Coronary artery (tissue), 2 donors: ENCODE measurements around the gene BTK.
A peak's percentile ranks its signal among the peaks of the same experiment; 100 is the strongest.

ENCODE experiments used
- DNase-seq: peaks from one replicate; pipeline ENCODE4 v3.0.0-alpha.2; 2017; ENCODE audit warnings: low spot score
- H3K27ac ChIP-seq, 2 donors: fragments of 200-600 bp; sonication (generic); one replicate each; pipeline ENCODE4 v1.5.1; 2016 to 2019
- H3K4me3 ChIP-seq: fragments of 200-600 bp; sonication (generic); 2 replicates; pipeline ENCODE4 v1.5.1; 2016; ENCODE audit warnings: mild to moderate bottlenecking, moderate library complexity
- TF ChIP-seq, protein P1 (sequence below): fragments of 200-600 bp; sonication (generic); IDR thresholded peaks from one replicate; pipeline ENCODE4 v1.5.1; 2019; ENCODE audit warnings: antibody characterized with exemption

Gene BTK

DNA sequence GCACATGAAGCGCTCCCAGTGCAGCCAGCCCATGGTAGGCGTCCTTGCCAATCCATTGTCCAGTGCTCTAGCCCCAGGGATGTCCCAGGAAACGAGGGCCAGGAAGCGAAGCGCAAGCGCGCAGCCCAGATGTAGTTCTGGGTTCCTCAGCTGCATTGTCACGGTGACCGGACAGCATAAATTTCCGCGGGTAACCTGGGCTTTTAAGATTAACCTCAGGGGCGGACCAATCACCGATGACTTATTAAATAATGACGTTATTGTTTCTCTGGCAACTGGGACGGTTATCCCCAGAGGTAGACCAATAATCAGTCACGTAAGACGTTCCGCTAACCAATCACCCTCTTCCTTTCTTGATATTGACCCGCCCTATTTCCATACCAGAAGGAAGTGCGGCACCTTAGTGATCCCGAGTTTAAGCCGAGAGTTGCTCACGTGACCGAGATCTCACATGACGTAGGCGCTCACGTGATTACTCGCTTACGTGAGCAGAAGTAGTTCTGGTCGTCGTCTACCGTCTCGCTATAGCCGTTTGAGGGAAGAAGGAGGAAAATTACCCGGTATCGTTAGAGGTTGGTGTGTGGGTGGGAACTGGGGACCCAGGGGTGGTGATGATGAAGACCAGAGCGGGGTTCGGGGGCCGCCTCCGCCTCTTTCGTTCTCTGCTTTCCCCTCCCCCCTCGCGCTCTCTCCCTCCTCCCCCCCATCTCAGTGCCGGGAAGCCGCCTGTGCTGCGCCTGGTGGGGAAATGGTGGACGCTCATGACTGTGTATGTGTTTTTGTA is 21.9 kb upstream of the BTK start, which contains the start of the genes GLA and HNRNPH2:
Gene GLA (minus strand): TSS at position 178 of the 784 bp plus-strand sequence. CDS start 22 bp downstream, at position 156.
Gene HNRNPH2 (plus strand): TSS at position 475 of the 784 bp plus-strand sequence. CDS start 3,767 bp downstream, outside the sequence.
- TF ChIP-seq, protein P1, sequence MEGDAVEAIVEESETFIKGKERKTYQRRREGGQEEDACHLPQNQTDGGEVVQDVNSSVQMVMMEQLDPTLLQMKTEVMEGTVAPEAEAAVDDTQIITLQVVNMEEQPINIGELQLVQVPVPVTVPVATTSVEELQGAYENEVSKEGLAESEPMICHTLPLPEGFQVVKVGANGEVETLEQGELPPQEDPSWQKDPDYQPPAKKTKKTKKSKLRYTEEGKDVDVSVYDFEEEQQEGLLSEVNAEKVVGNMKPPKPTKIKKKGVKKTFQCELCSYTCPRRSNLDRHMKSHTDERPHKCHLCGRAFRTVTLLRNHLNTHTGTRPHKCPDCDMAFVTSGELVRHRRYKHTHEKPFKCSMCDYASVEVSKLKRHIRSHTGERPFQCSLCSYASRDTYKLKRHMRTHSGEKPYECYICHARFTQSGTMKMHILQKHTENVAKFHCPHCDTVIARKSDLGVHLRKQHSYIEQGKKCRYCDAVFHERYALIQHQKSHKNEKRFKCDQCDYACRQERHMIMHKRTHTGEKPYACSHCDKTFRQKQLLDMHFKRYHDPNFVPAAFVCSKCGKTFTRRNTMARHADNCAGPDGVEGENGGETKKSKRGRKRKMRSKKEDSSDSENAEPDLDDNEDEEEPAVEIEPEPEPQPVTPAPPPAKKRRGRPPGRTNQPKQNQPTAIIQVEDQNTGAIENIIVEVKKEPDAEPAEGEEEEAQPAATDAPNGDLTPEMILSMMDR, result no peak
- peak within 1 kb of the TSS; percentile 92 to 94 for H3K27ac ChIP-seq
- DNase-seq, result peak; percentile 94
- peak within 1 kb of the TSS; percentile 77 for H3K4me3 ChIP-seq

DNA sequence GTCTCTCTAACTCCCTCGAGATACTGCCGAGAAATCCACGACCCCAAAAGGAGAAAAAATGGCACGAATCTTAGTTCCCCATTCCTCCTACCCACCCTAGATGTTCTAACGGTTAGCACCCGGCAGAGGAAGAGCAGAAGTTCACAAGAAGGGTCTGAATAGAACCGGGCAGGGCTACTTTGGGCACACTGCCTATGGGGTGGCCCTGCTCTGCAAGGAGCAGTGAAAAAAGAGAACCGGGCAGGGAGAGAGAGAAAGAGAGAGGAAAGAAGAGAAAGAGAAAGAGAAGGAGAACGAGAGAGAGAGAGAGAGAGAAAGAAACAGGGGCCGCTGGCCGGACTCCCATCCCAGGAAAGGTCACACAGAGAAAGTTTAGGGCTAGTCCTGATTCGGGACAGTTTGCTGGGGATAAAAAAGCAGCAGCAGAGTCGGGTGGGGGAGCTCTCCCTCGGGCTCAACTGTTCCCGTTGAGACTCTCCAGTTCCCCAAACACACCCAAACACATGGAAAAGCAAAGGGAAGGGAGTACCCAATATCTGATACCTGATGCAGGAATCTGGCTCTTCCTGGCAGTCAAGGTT is 21.3 kb upstream of the BTK start:
- TF ChIP-seq, protein P1, result no peak
- peak overlapping the region; percentile 90 to 92 for H3K27ac ChIP-seq
- peak overlapping the region; percentile 77 for H3K4me3 ChIP-seq
- no peak for DNase-seq

DNA sequence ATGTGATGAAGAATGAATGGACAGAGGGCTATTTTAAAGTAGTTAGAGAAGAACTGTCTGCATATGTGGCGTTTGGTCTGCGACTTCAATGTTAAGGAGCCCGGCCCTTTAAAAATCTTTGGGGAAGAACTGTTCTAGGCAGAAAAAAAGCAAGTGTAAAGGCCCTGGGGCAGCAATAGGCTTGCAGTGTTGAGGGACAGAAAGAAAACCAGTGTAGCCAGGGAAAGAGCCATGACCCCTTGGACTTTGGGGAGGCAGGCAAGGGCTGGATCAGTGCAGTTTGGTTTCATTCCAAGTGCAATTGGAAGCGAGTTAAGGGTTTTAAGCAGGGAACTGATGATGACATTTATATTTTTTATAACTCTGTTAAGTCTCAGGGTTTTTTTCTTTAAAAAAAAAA is 13.8 kb upstream of the BTK start:
- TF ChIP-seq, protein P1, result no peak
- no peak for DNase-seq
- Histone ChIP-seq H3K4me3 (no peak overlapping the region), H3K27ac (no peak overlapping the region)

DNA sequence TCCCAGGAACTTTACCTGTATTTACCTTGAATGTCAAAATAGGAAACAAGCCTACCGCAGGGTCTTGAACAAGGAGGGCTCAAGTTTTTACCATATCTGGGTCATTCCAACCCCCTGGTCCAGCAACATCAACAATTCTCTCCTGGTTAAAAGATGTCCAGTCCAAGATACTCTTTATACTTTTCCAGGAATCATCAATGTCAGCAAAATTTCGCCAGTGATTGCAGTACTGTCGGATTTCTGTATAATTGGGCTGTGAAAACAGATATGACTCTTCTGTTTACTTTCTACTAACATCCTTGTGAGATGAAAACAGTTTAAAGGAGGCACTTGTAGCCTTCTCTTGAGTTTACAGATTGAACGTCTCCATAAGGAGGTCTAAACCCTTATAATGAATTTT is 12.7 kb upstream of the BTK start:
- TF ChIP-seq, protein P1, result no peak
- DNase-seq, result no peak
- Histone ChIP-seq H3K4me3 (no peak overlapping the region), H3K27ac (no peak overlapping the region)

DNA sequence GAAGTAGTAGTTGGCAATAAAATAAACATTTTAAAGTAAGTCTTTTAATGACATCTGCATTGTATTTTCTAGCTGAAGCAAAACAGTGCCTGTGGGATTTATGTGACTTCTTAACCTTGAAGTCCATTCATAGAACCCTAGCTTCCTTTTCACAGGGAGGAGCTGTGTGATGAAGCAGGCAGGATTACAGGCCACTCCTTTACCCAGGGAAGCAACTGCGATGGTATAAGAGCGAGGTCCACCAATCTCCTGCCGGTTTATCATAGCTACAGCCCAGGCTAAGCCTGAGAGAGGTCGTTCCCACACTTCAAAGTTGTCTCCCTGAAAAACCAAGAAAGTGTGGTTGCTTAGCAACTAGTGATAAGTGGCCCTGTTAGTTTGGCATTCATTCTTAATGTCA is 11.8 kb upstream of the BTK start:
- H3K27ac ChIP-seq, result no peak overlapping the region
- TF ChIP-seq, protein P1, result no peak
- DNase-seq, result no peak

DNA sequence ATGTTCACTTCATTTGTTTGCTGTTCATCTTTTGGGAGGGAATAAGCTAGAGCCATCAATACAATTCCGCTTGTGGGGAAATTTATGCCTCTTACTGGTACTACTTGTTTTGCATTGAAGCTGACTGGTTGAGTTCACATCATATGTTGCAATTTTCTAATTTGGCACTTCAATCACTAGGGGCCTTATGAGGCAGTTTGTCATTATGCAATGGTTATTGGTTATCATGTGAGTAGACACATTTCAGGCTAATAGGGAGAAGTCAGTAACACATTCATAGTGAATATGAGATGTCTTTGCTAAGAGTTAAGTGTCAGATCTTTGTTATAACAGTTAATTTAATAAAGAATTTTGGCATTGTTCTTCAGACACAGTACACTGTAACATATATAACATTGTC is 9.8 kb upstream of the BTK start:
- no peak overlapping the region for H3K4me3 ChIP-seq
- no peak overlapping the region for H3K27ac ChIP-seq
- TF ChIP-seq, protein P1, result no peak
- DNase-seq, result no peak

More for the DNA sequence above, 11.8 kb upstream of the BTK start:
- no peak overlapping the region for H3K4me3 ChIP-seq
